Sigmoid colon (tissue), 7 donors: ENCODE measurements around the gene NUBP1. TPM values are rescaled to one million over a fixed set of nuclear protein-coding genes. Genes with fewer than 3 reads are reported as not detected.
"Not testable (repeated sequence)": the region's sequence is repeated elsewhere in the genome, so short reads cannot be mapped to it uniquely, and the experiment has no call there.

ENCODE experiments used
- DNase-seq: peaks from one replicate; pipeline ENCODE4 v3.0.0-alpha.2; 2019
- H3K27ac ChIP-seq, 4 donors: fragments of 200-600 bp; sonication (generic); one replicate each; pipeline ENCODE4 v1.5.1; 2016 to 2019; ENCODE audit warnings: mild to moderate bottlenecking in 1 of 4
- H3K27me3 ChIP-seq, 3 donors: fragments of 200-600 bp; sonication (generic); one replicate each; pipeline ENCODE4 v1.5.1; 2019; ENCODE audit warnings: mild to moderate bottlenecking in 1 of 3
- H3K36me3 ChIP-seq, 4 donors: fragments of 200-600 bp; sonication (generic); one replicate each; pipeline ENCODE4 v1.5.1; 2016 to 2019
- H3K4me1 ChIP-seq, 4 donors: fragments of 200-600 bp; sonication (generic); one replicate each; pipeline ENCODE4 v1.5.1; 2017 to 2019
- H3K4me3 ChIP-seq, 4 donors: fragments of 200-600 bp; sonication (generic); one replicate each; pipeline ENCODE4 v1.5.1; 2017 to 2019; ENCODE audit warnings: mild to moderate bottlenecking in 2 of 4, moderate library complexity in 1 of 4
- H3K9me3 ChIP-seq, 4 donors: fragments of 200-600 bp in 3 of 4; sonication (generic) in 3 of 4; one replicate each; pipeline versions ENCODE4 v1.5.1 to v1.6.1; 2013 to 2019
- EP300 ChIP-seq, 4 donors: sonication (generic); formaldehyde crosslinking; IDR thresholded peaks; one replicate each; pipeline ENCODE4 v1.6.1; 2017; ENCODE audit warnings: antibody characterized with exemption in 4 of 4
- POLR2A ChIP-seq, 2 donors: fragments of 450-650 bp; IDR thresholded peaks; one replicate each; pipeline ENCODE4 v1.6.1; 2016; ENCODE audit warnings: antibody characterized with exemption in 2 of 2, mild to moderate bottlenecking in 2 of 2, moderate library complexity in 2 of 2
- POLR2AphosphoS5 ChIP-seq, 4 donors: sonication (generic); formaldehyde crosslinking; IDR thresholded peaks; one replicate each; pipeline ENCODE4 v1.6.1; 2017; ENCODE audit warnings: antibody characterized with exemption in 4 of 4
- WGBS, 2 donors: extraction: QIAGEN DNeasy Blood & Tissue Kit; methylation state at CpG; one replicate each; pipeline ENCODE4 v1.1.7; 2013; 5-methylcytosine and 5-hydroxymethylcytosine counted together
- intact Hi-C: fragments of 100-400 bp; cut with DNase I; formaldehyde crosslinking; loops from one replicate; pipeline ENCODE4 v1.15.1; 2023
- polyA plus RNA-seq, 3 donors: library from polyadenylated mRNA; stranded (reverse); fragments of 200-250 nt; gene quantifications; one replicate each; pipeline ENCODE4 v1.2.3, GENCODE V29; 2013
- total RNA-seq, 4 donors: library from RNA; depleted of rRNA; stranded (reverse); fragments of >200 nt; gene quantifications; one replicate each; pipeline ENCODE4 v1.1.0, GENCODE V29; 2016
- TF ChIP-seq, protein P1 (sequence below), 4 experiments: fragments of 450-650 bp in 3 of 4; fragments of 200-600 bp in 1 of 4; IDR thresholded peaks; one replicate each; pipeline ENCODE4 v1.5.1; 2016 to 2019; ENCODE audit warnings: antibody characterized with exemption in 4 of 4, mild to moderate bottlenecking in 3 of 4, moderate library complexity in 2 of 4
- donor health status: healthy with polysubstance abuse.
- donor health status: Bipolar disorder and iron deficiency.
- donor health status: healthy.

The NUBP1 gene
- total and polyA plus RNA-seq, 7 donors = 26.3 to 37.6 (median 32.9) TPM

GRCh38 chr16:10777356-10777755 is 33.7 kb downstream of the NUBP1 start:
- H3K9me3 ChIP-seq = no peaks in the 10 kb centered on the region
- no peak overlapping the region for H3K4me3 ChIP-seq
- no peak for TF ChIP-seq POLR2A (IDR thresholded peaks at IDR 0.05)
- WGBS, 2 donors = 90% methylated on average over 12 of the region's 12 CpGs
- no peak for DNase-seq
- H3K36me3 ChIP-seq = no peaks in the 10 kb centered on the region
- no peaks in the 10 kb centered on the region for H3K27me3 ChIP-seq
- H3K27ac ChIP-seq = no peak overlapping the region
- intact Hi-C loops = no loop called here
- no peaks in the 10 kb centered on the region for H3K4me1 ChIP-seq

DNA sequence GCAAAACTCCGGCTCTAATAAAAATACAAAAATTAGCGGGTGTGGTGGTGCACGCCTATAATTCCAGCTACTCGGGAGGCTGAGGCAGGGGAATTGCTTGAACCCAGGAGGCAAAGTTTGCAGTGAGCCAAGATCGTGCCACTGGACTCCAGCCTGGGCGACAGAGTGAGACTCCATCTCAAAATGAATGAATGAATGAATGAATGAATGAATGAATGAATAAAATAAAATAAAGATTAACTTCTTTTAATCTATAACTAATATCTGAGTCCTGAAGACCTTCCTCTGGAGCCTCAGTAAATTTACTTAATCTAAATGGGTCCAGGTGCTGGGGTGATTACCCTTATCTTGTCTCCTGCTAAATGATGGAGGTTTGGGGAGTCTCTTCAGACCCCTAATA is 36.3 kb downstream of the NUBP1 start:
- H3K4me1 ChIP-seq, intact Hi-C loops, H3K36me3 ChIP-seq, H3K4me3 ChIP-seq, DNase-seq, H3K27me3 ChIP-seq, H3K27ac ChIP-seq, H3K9me3 ChIP-seq: not testable (repeated sequence)
- WGBS, 2 donors = 76 to 92% methylated on average over 6 of the region's 6 CpGs

DNA sequence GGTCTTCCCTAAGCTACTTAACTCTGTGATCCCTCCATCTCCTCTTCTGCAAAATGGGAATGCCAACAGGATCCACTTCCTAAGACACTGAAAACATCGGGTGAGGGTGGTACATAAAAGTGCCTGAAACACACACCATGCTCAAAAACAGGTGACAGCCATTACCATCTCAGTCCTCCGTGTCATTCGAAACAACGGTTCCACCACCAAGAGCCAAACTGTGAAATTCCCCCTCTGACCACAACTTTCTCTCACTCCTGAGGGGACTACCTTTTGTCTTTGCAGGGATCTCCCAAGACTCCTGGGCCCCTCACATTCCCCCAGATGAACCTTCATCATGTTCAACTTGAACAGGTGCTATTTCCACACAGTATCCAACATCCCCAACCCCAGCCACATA is 37.0 kb downstream of the NUBP1 start:
- no peak for DNase-seq
- H3K27me3 ChIP-seq = no peaks in the 10 kb centered on the region
- H3K36me3 ChIP-seq = no peaks in the 10 kb centered on the region
- H3K4me3 ChIP-seq = no peak overlapping the region
- H3K27ac ChIP-seq = no peak overlapping the region
- TF ChIP-seq POLR2A (IDR thresholded peaks at IDR 0.05) = no peak
- no peak for TF ChIP-seq POLR2AphosphoS5 (IDR thresholded peaks at IDR 0.05)
- no peak for TF ChIP-seq EP300 (IDR thresholded peaks at IDR 0.05)
- intact Hi-C loops = no loop called here
- WGBS, 2 donors = 83 to 87% methylated on average over 4 of the region's 4 CpGs
- H3K9me3 ChIP-seq = no peaks in the 10 kb centered on the region
- H3K4me1 ChIP-seq = no peaks in the 10 kb centered on the region

GRCh38 chr16:10782628-10783027 is 39.0 kb downstream of the NUBP1 start:
- Histone ChIP-seq H3K9me3 (no peaks in the 10 kb centered on the region), H3K4me1 (no peaks in the 10 kb centered on the region), H3K4me3 (no peak overlapping the region), H3K27ac (no peak overlapping the region), H3K36me3 (no peaks in the 10 kb centered on the region), H3K27me3 (no peaks in the 10 kb centered on the region)
- TF ChIP-seq POLR2AphosphoS5 (IDR thresholded peaks at IDR 0.05) (no peak), EP300 (IDR thresholded peaks at IDR 0.05) (no peak), POLR2A (IDR thresholded peaks at IDR 0.05) (no peak)
- TF ChIP-seq, protein P1, sequence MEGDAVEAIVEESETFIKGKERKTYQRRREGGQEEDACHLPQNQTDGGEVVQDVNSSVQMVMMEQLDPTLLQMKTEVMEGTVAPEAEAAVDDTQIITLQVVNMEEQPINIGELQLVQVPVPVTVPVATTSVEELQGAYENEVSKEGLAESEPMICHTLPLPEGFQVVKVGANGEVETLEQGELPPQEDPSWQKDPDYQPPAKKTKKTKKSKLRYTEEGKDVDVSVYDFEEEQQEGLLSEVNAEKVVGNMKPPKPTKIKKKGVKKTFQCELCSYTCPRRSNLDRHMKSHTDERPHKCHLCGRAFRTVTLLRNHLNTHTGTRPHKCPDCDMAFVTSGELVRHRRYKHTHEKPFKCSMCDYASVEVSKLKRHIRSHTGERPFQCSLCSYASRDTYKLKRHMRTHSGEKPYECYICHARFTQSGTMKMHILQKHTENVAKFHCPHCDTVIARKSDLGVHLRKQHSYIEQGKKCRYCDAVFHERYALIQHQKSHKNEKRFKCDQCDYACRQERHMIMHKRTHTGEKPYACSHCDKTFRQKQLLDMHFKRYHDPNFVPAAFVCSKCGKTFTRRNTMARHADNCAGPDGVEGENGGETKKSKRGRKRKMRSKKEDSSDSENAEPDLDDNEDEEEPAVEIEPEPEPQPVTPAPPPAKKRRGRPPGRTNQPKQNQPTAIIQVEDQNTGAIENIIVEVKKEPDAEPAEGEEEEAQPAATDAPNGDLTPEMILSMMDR (IDR thresholded peaks at IDR 0.05) = no peak
- intact Hi-C loops = no loop called here
- 17 to 75% methylated on average over 2 of the region's 2 CpGs for WGBS, 2 donors
- DNase-seq = no peak

- TF ChIP-seq EP300 (IDR thresholded peaks at IDR 0.05) = no peak
- TF ChIP-seq, protein P1 (IDR thresholded peaks at IDR 0.05) = no peak
- no peak for TF ChIP-seq POLR2AphosphoS5 (IDR thresholded peaks at IDR 0.05)
- no peak for TF ChIP-seq POLR2A (IDR thresholded peaks at IDR 0.05)
- WGBS, 2 donors = 84 to 89% methylated on average over 5 of the region's 5 CpGs
- Histone ChIP-seq H3K27me3 (no peaks in the 10 kb centered on the region), H3K27ac (no peak overlapping the region), H3K4me3 (no peak overlapping the region), H3K9me3 (no peaks in the 10 kb centered on the region), H3K4me1 (no peaks in the 10 kb centered on the region), H3K36me3 (no peaks in the 10 kb centered on the region)
- intact Hi-C loops = no loop called here
- no peak for DNase-seq
Measured at GRCh38 chr16:10787304-10787703, 43.7 kb downstream of the NUBP1 start.

DNA sequence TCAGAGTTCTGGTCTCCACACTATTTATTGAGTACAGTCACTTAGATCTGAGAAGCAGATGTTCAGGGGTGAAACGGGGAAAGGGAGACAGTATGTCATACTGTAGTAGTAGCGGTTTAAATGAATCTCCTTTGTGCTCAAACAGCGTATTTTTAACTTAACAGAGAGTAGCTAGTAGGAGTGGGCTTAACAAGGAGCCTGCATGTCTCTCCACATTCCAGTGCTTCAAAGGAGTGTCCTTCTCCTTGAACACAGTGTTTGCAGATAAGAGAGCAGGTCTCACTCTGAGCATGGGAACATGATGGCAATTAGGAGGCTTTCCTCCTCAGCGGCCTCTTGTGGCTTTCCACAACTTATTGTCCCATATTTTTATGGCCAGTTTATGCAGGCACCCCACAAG is 45.0 kb downstream of the NUBP1 start:
- DNase-seq, H3K27ac ChIP-seq, H3K4me1 ChIP-seq, H3K4me3 ChIP-seq, H3K27me3 ChIP-seq, H3K36me3 ChIP-seq, intact Hi-C loops, H3K9me3 ChIP-seq: not testable (repeated sequence)
- WGBS, 2 donors = 67 to 74% methylated on average over 4 of the region's 4 CpGs

GRCh38 chr16:10791048-10791447 is 47.4 kb downstream of the NUBP1 start:
- intact Hi-C loops = no loop called here
- no peak for TF ChIP-seq POLR2A (IDR thresholded peaks at IDR 0.05)
- TF ChIP-seq POLR2AphosphoS5 (IDR thresholded peaks at IDR 0.05) = no peak
- no peak for TF ChIP-seq EP300 (IDR thresholded peaks at IDR 0.05)
- TF ChIP-seq, protein P1 (IDR thresholded peaks at IDR 0.05) = no peak
- H3K9me3 ChIP-seq = no peaks in the 10 kb centered on the region
- no peaks in the 10 kb centered on the region for H3K36me3 ChIP-seq
- no peaks in the 10 kb centered on the region for H3K4me1 ChIP-seq
- DNase-seq = no peak
- 80 to 82% methylated on average over 4 of the region's 4 CpGs for WGBS, 2 donors
- no peak overlapping the region for H3K4me3 ChIP-seq
- H3K27ac ChIP-seq = no peak overlapping the region
- no peaks in the 10 kb centered on the region for H3K27me3 ChIP-seq
